K562 (cell line): Measurements from ENCODE around the gene SLCO2B1. TPM values are rescaled to one million over a fixed set of nuclear protein-coding genes. Genes with fewer than 3 reads are reported as not detected.

ENCODE experiments used
- ATAC-seq: fragments of 200-7000 bp; cut with Tn5 transposase; 3 replicates; pipeline ENCODE4 v1.9.1; 2020; ENCODE audit warnings: moderate library complexity
- BruUV-seq: library from RNA; stranded (reverse); fragments of 400-500 nt; replicated peaks from 2 replicates; lab custom pipeline; 2021; lab: Mats Ljungman, UMichigan
- CTCF ChIA-PET: fragments of 300-600 bp; formaldehyde crosslinking; extraction: SDS; loops from one replicate; lab custom pipeline; 2021; ENCODE audit warnings: low intra/inter-chr PET ratio; lab: Yijun Ruan, JAX
- POLR2A ChIA-PET: fragments of 300-600, 350-650 bp; sonication (Branson Sonifier 250); formaldehyde crosslinking; extraction: SDS; loops from one replicate; lab custom pipeline; 2021; ENCODE audit warnings: antibody characterized with exemption, inconsistent platforms; lab: Yijun Ruan, JAX
- DNase-seq, 4 experiments: peaks; one replicate each; pipeline versions ENCODE4 v3.0.0 to v3.0.0-alpha.2; 2011 to 2018; ENCODE audit warnings: low spot score in 3 of 4, mixed read lengths in 3 of 4; ENCODE audit errors: extremely low read depth in 1 of 4
- FAIRE-seq: peaks from 2 replicates; lab custom pipeline; 2011; peaks lifted over from hg19 to GRCh38; lab: Jason Lieb, UNC
- H2AFZ ChIP-seq: 2 replicates; pipeline ENCODE4 v1.6.0; 2011; ENCODE audit warnings: low read depth, low read length, control low read depth, inconsistent platforms
- H3K27ac ChIP-seq: fragments of 200-600 bp; 3 replicates; pipeline ENCODE4 v1.8.0; 2011; ENCODE audit warnings: low read depth, mild to moderate bottlenecking, control low read depth, inconsistent platforms, low read length, moderate library complexity, mixed read lengths; ENCODE audit errors: extremely low read depth
- H3K27me3 ChIP-seq, 2 experiments: fragments of 300-600 bp in 1 of 2; 2 replicates in 1 of 2; 3 replicates in 1 of 2; pipeline versions ENCODE4 v1.6.0 to v1.8.0; 2011; ENCODE audit warnings: inconsistent platforms in 2 of 2, low read length in 2 of 2, mild to moderate bottlenecking in 1 of 2, mixed read lengths in 1 of 2, moderate library complexity in 1 of 2; ENCODE audit not compliant: control insufficient read depth in 2 of 2, insufficient read depth in 2 of 2
- H3K36me3 ChIP-seq: fragments of 300-600 bp; 3 replicates; pipeline ENCODE4 v1.8.0; 2011; ENCODE audit warnings: mild to moderate bottlenecking, low read length, inconsistent platforms; ENCODE audit not compliant: control insufficient read depth, insufficient read depth
- H3K4me1 ChIP-seq, 2 experiments: fragments of 200-600 bp in 1 of 2; replicated peaks in 1 of 2; 2 replicates in 1 of 2; 3 replicates in 1 of 2; pipeline versions ENCODE4 v1.5.1 to v1.8.0; 2011; ENCODE audit warnings: inconsistent platforms in 2 of 2, low read length in 2 of 2, mild to moderate bottlenecking in 1 of 2, mixed read lengths in 1 of 2, moderate library complexity in 1 of 2; ENCODE audit not compliant: control insufficient read depth in 2 of 2, insufficient read depth in 2 of 2
- H3K4me2 ChIP-seq: 2 replicates; pipeline ENCODE4 v1.6.1; 2011; ENCODE audit warnings: low read length, control low read depth, inconsistent platforms, mixed read lengths; ENCODE audit not compliant: insufficient read depth
- H3K4me3 ChIP-seq: fragments of 200-600 bp; sonication (generic), shearing (Covaris generic); 2 replicates; pipeline ENCODE4 v1.5.1; 2016; ENCODE audit warnings: control low read depth, inconsistent platforms
- H3K79me2 ChIP-seq: fragments of 200-600 bp; 3 replicates; pipeline ENCODE4 v1.8.0; 2011; ENCODE audit warnings: low read length, inconsistent platforms; ENCODE audit not compliant: control insufficient read depth, insufficient read depth
- H3K9ac ChIP-seq, 2 experiments: 2 replicates each; pipeline versions ENCODE4 v1.6.0 to v1.6.1; 2011; ENCODE audit warnings: low read depth in 2 of 2, low read length in 2 of 2, control low read depth in 1 of 2, inconsistent platforms in 1 of 2, mild to moderate bottlenecking in 1 of 2, mixed read lengths in 1 of 2; ENCODE audit not compliant: insufficient read depth in 1 of 2
- H3K9me1 ChIP-seq: one replicate; pipeline ENCODE4 v1.6.0; 2011; ENCODE audit warnings: inconsistent platforms, mild to moderate bottlenecking, low read length, moderate library complexity; ENCODE audit not compliant: control insufficient read depth, insufficient read depth
- H3K9me3 ChIP-seq: replicated peaks from 2 replicates; pipeline ENCODE4 v1.5.1; 2011; ENCODE audit warnings: low read depth, low read length, inconsistent platforms; ENCODE audit not compliant: control insufficient read depth, insufficient read depth
- H4K20me1 ChIP-seq: replicated peaks from 2 replicates; pipeline ENCODE4 v1.6.1; 2011; ENCODE audit warnings: low read length, inconsistent platforms, mixed read lengths; ENCODE audit not compliant: control insufficient read depth, insufficient read depth
- CBX3 ChIP-seq, 2 experiments: IDR thresholded peaks; 1 replicate in 1 of 2; 2 replicates in 1 of 2; pipeline ENCODE4 v1.6.1; 2012; ENCODE audit warnings: inconsistent platforms in 2 of 2, low read length in 2 of 2, borderline replicate concordance in 1 of 2, control low read depth in 1 of 2
- CBX5 ChIP-seq: IDR thresholded peaks from 2 replicates; pipeline ENCODE4 v1.6.1; 2014; ENCODE audit warnings: low read depth, borderline replicate concordance
- E2F1 ChIP-seq: sonication (generic); formaldehyde crosslinking; IDR thresholded peaks from 2 replicates; pipeline ENCODE4 v1.8.1; 2023; ENCODE audit warnings: mild to moderate bottlenecking, missing genetic modification reagents, moderate library complexity
- RFX5 ChIP-seq: IDR thresholded peaks from 2 replicates; pipeline ENCODE4 v1.6.1; 2011; ENCODE audit warnings: low read depth, mild to moderate bottlenecking, improper control_type of control experiment, low read length
- TRIM24 ChIP-seq, 2 experiments: fragments of 450-650 bp; IDR thresholded peaks; 2 replicates each; pipeline ENCODE4 v1.6.1; 2016
- TRIM28 ChIP-seq: fragments of 450-650 bp; IDR thresholded peaks from 2 replicates; pipeline ENCODE4 v1.6.1; 2017
- U2AF1 ChIP-seq: fragments of 200-400 bp; formaldehyde crosslinking; optimal IDR thresholded peaks from 2 replicates; pipeline ENCODE3; 2017; ENCODE audit warnings: mild to moderate bottlenecking, low read depth, low read length, moderate library complexity
- ZBTB8A ChIP-seq: fragments of 450-650 bp; IDR thresholded peaks from 2 replicates; pipeline ENCODE4 v1.6.1; 2018; ENCODE audit warnings: mild to moderate bottlenecking, moderate library complexity; ENCODE audit not compliant: partially characterized antibody
- ZNF280A ChIP-seq: fragments of 450-650 bp; IDR thresholded peaks from 2 replicates; pipeline ENCODE4 v1.6.1; 2018; ENCODE audit warnings: mild to moderate bottlenecking, low read depth; ENCODE audit not compliant: partially characterized antibody
- ZNF696 ChIP-seq: fragments of 250-450 bp; sonication (Bioruptor Pico); conservative IDR thresholded peaks from 2 replicates; pipeline ENCODE4 v1.4.0; 2020; ENCODE audit warnings: mild to moderate bottlenecking, moderate library complexity
- ZNF699 ChIP-seq: fragments of 250-450 bp; sonication (Bioruptor Pico); IDR thresholded peaks from 2 replicates; pipeline ENCODE4 v1.8.0; 2021; ENCODE audit warnings: mild to moderate bottlenecking, moderate library complexity; ENCODE audit not compliant: insufficient replicate concordance
- WGBS: fragments of 100-300 bp; shearing (Covaris generic); methylation state at CpG from one replicate; pipeline ENCODE4 v1.1.6; 2016; ENCODE audit warnings: low coverage, mixed read lengths; ENCODE audit not compliant: insufficient coverage; ENCODE audit errors: missing lambda C conversion rate; 5-methylcytosine and 5-hydroxymethylcytosine counted together
- in situ Hi-C: fragments of 300-500 bp; cut with MboI; formaldehyde crosslinking; loops from 4 replicates; pipeline ENCODE4 v1.15.0; 2018; ENCODE audit warnings: inconsistent platforms, mixed read lengths
- intact Hi-C: fragments of 100-400 bp; cut with micrococcal nuclease; formaldehyde crosslinking; loops from 2 replicates; pipeline ENCODE4 v1.14.2; 2022
- polyA plus RNA-seq, 8 experiments: library from polyadenylated mRNA; depleted of rRNA in 4 of 8; stranded (reverse) in 5 of 8; unstranded in 3 of 8; fragments of >200 nt; fragmentation: Nextera tagmentation in 2 of 8; fragmentation: Illumina TruSeq in 1 of 8; extraction: Ambion mirVana in 2 of 8; extraction: Trizol in 1 of 8; gene quantifications; 2 replicates each; pipeline versions ENCODE4 v1.2.1 to v1.2.3, GENCODE V29; 2011 to 2014; ENCODE audit warnings: inconsistent platforms in 1 of 8, missing spikeins in 1 of 8
- total RNA-seq, 7 experiments: library from RNA; depleted of rRNA in 6 of 7; stranded (reverse); fragments of >200 nt in 6 of 7; fragmentation: Illumina TruSeq in 2 of 7; extraction: Trizol in 2 of 7; gene quantifications; 2 replicates each; pipeline versions ENCODE4 v1.2.1 to v1.2.3, GENCODE V29; 2011 to 2021; ENCODE audit warnings: low replicate concordance in 1 of 7

Gene SLCO2B1
- total and polyA plus RNA-seq, 9 of the 15 experiments (the other 6 are each of a cell fraction or from before 2014, with no cell fraction given): 0.70 to 14.7 (median 7.6) TPM

- WGBS: 0% methylated on average over 1 of the region's 1 CpG
- H3K27ac ChIP-seq: no peak overlapping the region
- no peak for FAIRE-seq
- in situ Hi-C loops: no loop called here
- H3K9me3 ChIP-seq: peaks cover 12% of the 10 kb centered on the region; the same call in 1 of the 2 replicates
- no peaks in the 10 kb centered on the region for H3K79me2 ChIP-seq
- H3K4me1 ChIP-seq: no peaks in the 10 kb centered on the region
- BruUV-seq: no TSS peak
- no peak for DNase-seq
- peaks cover 4% of the 10 kb centered on the region; the same call in 1 of the 3 replicates for H3K36me3 ChIP-seq
- no peaks in the 10 kb centered on the region for H3K27me3 ChIP-seq
- intact Hi-C loops: no loop called here
- no peak overlapping the region for H2AFZ ChIP-seq
- no peak overlapping the region for H3K9ac ChIP-seq
- POLR2A ChIA-PET: interaction anchor here (0.6 kb wide), 1 partner anchor 14 kb away, joined by 4 read pairs; no protein-coding TSS in a partner anchor
- no peak for ATAC-seq
- TF ChIP-seq U2AF1: no peak
- no peak for TF ChIP-seq ZBTB8A
- TF ChIP-seq ZNF280A: peak; percentile 49
- TF ChIP-seq RFX5: no peak
- TF ChIP-seq TRIM24 (IDR thresholded peaks at IDR 0.05): 0 out of 4 replicates have a peak, but pooled peaks of 1 of the 2 experiments have one; percentile 40
- no peak for TF ChIP-seq ZNF699 (CRISPR knock-in tag)
- peak; percentile 86; the same call in 1 of the 2 replicates for TF ChIP-seq TRIM28
- no peak for TF ChIP-seq E2F1 (CRISPR knock-in tag)
- peak in 1 of 2 experiments; percentile 93; a peak in 2 of 3 replicates for TF ChIP-seq CBX3 (IDR thresholded peaks at IDR 0.05; ENCODE audit: borderline replicate concordance in 1 of 2, low read length in 2 of 2)
- no peak for TF ChIP-seq ZNF696 (CRISPR knock-in tag)
- TF ChIP-seq CBX5: 0 out of 2 replicates have a peak, but pooled peaks have one; percentile 43
- TF ChIP-seq, all 486 proteins: peak for 5
- CTCF ChIA-PET: no interaction called here
- Histone ChIP-seq H4K20me1 (no peaks in the 10 kb centered on the region), H3K4me2 (no peak overlapping the region), H3K9me1 (no peaks in the 10 kb centered on the region), H3K4me3 (no peak overlapping the region)
These were observed 32.3 kb upstream of the SLCO2B1 start for GRCh38 chr11:75118577-75118976.
